Ishikawa (cell line): Measurements from ENCODE around the gene TAF1C.

Experiments
- CEBPB ChIP-seq: IDR thresholded peaks from 2 replicates; pipeline ENCODE4 v1.6.1; 2012
- CREB1 ChIP-seq: IDR thresholded peaks from 2 replicates; pipeline ENCODE4 v1.6.1; 2012; ENCODE audit warnings: low read depth
- EGR1 ChIP-seq: IDR thresholded peaks from 2 replicates; pipeline ENCODE4 v1.6.1; 2012
- EP300 ChIP-seq: IDR thresholded peaks from 2 replicates; pipeline ENCODE4 v1.6.1; 2012; ENCODE audit warnings: borderline replicate concordance
- FOXM1 ChIP-seq: IDR thresholded peaks from 2 replicates; pipeline ENCODE4 v1.6.1; 2012; ENCODE audit warnings: low read depth, borderline replicate concordance
- MAX ChIP-seq: IDR thresholded peaks from 2 replicates; pipeline ENCODE4 v1.6.1; 2012
- NFIC ChIP-seq: IDR thresholded peaks from 2 replicates; pipeline ENCODE4 v1.6.1; 2012
- RAD21 ChIP-seq: IDR thresholded peaks from 2 replicates; pipeline ENCODE4 v1.6.1; 2012; ENCODE audit warnings: low read depth
- REST ChIP-seq: IDR thresholded peaks from 2 replicates; pipeline ENCODE4 v1.6.1; 2012; ENCODE audit warnings: low read depth, mild to moderate bottlenecking
- TAF1 ChIP-seq: IDR thresholded peaks from 2 replicates; pipeline ENCODE4 v1.6.1; 2012; ENCODE audit warnings: low read depth, mild to moderate bottlenecking
- TCF12 ChIP-seq: IDR thresholded peaks from 2 replicates; pipeline ENCODE4 v1.6.1; 2012; ENCODE audit warnings: low read depth
- TEAD4 ChIP-seq: IDR thresholded peaks from 2 replicates; pipeline ENCODE4 v1.6.1; 2012
- USF1 ChIP-seq: IDR thresholded peaks from 2 replicates; pipeline ENCODE4 v1.6.1; 2012
- YY1 ChIP-seq: IDR thresholded peaks from 2 replicates; pipeline ENCODE4 v1.6.1; 2012; ENCODE audit warnings: low read depth

- TF ChIP-seq REST (no peak), CREB1 (no peak), EGR1 (no peak), YY1 (no peak), EP300 (no peak), RAD21 (no peak), TEAD4 (no peak), NFIC (no peak), CEBPB (no peak), MAX (no peak), USF1 (no peak), TAF1 (no peak), FOXM1 (no peak), TCF12 (no peak)
These were observed 45.2 kb upstream of the TAF1C start for GRCh38 chr16:84232060-84232459.
